Stimulated activated CD4-positive, alpha-beta T cell treated with anti-CD3 and anti-CD28 coated beads, TNF-alpha, amount 100 ng/mL, for 4 hours (primary cell): Measurements from ENCODE around the gene PANK1.

ENCODE experiments used
- DNase-seq, 3 experiments: peaks; one replicate each; pipeline ENCODE4 v3.0.0-alpha.2; 2020; ENCODE audit warnings: low read depth in 3 of 3

The PANK1 gene

DNA sequence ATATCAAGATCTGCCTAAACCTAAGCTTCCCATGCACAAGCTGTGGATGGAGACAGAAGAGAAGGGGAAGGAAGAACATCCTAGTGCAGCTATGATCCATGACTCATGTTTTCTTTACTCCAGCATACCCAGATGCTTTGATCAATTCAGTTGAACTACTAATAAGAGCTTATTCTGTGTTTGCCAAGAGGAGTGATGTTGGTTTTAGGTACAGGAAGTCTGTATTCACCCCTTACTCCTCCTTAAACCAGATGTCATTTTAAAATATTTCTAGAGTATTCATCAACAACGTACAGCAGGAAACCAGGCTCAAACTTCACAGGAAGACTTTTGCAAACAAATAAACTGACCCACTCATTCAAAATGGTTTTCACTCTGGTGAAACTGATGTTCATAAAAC lies 29.2 kb downstream of the PANK1 start:
- no peak for DNase-seq

DNA sequence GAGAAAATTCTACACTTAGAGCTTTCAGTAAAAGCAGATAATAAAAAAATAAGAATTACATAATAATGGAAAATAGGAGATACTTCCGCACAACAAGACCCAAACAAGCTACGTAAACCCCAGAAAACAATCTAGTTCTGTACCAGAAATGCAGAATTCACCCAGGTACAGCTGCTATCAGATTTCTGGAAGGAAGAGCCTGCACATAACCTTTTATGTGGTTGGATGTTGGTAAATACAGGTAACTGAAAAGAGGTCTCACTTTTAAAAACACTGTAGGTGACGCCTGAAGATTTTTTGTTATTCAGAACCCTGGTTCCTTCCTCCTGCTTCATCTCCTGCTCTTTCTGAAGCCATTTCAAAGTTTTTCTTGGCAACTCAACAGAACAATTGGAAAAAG lies 29.9 kb downstream of the PANK1 start:
- no peak for DNase-seq

DNA sequence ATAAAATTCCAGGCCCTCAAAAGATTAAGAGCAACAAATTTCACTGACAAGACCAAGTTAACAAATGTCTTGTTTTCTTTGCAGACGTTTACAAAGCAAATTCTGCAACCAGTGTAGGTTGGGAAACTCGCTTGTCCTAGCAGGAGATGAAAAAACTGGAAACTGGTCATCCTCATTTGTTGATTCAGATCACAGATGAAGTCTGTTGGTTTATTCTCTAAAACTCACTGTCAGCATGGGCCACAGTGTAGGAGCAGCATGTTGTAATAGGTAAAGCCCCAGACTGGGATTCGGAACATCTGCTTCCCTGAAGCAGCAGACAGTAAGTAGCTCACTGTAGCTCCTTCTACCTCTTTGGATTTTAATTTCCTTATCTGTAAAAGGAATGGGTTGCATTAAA lies 31.5 kb downstream of the PANK1 start:
- no peak for DNase-seq

DNA sequence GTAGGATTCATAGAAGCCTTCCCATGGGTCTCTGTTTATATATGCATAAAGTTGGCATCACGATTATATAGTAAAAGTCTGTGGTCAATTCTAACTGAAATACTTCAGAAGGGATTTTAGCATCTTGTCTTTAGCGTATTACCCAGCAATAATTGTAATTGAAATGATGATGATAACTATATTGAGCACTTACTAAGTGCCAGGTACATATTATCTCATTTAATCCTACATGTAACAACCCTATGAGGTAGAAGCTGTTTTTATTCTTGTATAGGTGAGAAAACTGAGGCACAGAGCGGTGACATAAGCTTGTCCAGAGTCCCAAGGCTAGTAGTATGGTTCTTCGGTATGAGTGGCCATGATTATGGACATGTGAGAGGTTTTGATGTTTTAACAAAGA lies 33.8 kb downstream of the PANK1 start:
- no peak for DNase-seq

DNA sequence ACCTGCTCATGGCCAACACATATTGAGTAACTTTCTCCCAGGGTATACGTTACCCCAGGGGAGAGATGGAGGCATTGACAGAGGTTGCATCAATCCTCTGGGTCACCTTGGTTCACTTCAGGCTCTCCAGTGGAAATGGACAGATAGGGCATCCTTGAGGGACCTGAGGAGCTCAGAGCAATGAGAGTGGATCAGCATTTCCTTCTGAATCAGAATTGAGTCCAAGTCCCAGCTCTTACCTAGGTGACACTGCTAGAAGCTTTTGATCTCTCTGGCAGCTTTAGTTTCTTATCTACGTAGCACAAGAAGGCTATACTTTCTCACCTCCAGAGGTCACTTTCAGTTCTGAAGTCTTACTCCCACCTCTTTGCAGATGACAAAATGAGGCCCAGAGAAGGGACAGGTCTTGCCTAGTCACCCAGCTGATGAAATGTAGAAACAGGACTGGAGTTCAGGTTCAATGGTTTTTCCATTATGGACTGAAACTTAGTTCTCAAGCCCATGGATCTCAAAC lies 35.2 kb downstream of the PANK1 start:
- no peak for DNase-seq

DNA sequence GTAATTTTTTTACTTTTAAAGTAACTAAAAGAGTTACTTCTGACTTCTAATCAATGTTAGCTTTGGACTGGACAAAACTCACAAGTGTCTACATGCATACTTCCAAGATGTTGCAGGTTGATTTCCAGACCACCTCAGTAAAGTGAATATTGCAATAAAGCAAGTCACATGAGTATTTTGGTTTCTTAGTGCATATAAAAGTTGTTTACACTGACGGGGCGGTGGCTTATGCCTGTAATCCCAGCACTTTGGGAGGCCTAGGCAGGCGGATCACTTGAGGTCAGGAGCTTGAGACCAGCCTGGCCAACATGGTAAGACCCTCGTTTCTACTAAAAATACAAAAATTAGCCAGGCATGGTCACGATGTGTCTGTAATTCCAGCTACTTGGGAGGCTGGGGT lies 40.8 kb downstream of the PANK1 start:
- no peak for DNase-seq

DNA sequence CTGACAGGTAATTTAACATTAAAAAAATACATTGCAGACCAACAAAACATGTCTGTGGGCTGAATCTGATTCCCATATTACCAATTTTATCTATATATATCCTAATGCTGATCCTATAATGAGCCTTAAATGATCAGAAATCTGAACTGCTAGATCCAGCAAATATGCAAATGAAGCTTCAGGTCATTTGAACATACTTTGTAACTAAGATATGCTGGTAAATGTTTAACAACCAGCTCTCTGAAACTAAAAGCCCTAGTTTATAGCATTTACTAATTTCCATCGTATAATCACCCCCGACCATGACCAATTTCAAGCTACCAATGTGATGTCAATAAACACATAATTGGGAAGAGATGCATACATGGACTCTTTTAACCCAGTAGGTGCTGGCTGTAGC lies 42.1 kb downstream of the PANK1 start:
- no peak for DNase-seq

DNA sequence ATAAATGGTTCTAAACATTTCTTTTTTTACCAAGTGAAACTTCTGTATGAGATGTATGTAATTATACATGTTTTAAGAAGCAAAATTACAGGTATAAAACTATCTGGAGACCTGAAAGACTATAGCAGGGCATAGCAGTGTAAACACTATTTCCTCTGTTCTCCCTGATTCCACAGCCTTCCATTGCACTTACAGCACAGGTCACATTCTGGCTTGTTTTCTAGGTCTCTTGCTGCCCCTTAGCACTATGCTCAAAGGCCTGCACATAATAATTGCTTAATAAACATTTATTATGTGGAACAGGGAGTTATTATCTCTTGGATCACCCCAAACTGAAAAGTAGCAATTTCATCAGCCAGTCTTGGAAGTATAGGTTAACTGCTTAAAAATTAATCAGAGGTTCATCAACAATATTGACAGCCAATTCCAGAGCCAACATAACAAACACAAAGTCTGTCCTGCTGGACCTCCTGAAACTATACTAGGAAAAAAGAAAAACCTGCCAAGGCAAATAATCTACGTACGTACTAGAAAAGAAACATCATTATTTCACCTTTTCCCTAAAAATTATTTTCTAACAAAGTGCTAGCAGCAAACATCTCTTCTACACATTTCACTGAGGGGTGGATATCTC lies 43.2 kb downstream of the PANK1 start:
- no peak for DNase-seq

DNA sequence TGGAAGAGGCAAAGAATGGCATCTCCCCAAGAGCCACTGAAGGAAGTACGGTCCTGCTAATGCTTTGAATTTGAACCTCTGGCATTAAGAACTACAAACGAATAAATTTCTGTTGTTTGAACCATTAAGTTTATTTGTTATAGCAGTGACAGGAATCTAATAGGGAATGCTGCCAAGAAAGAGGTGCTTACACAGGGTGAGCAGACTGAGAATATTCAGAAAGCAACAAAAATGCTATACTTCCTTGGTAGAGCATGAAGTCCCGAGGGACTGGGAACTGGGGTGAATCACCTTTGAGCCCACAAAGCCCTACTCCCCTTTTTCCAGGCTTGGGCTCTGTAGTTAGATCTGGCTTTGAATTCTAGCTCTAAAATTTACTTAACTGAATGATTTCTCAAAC lies 45.0 kb downstream of the PANK1 start:
- no peak for DNase-seq

DNA sequence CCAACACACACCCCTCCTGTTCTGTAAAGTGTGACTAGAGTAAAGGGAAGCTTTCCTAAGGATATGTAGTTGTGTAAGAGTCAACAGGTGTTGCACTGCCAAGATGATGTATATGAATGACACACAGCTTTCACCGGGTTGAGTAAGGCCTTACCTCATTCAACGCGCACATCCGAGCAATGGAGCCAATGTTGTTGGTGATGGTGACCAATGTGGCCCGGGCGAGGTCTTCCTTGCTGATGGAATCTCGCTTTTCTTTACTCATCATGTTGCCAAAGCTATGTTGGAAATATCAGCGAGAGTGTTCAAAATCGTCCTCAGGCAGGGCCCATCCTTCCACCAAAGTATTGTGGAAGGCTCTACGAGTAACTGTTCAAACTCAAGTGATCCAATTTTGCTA lies 52.0 kb downstream of the PANK1 start:
- no peak for DNase-seq

DNA sequence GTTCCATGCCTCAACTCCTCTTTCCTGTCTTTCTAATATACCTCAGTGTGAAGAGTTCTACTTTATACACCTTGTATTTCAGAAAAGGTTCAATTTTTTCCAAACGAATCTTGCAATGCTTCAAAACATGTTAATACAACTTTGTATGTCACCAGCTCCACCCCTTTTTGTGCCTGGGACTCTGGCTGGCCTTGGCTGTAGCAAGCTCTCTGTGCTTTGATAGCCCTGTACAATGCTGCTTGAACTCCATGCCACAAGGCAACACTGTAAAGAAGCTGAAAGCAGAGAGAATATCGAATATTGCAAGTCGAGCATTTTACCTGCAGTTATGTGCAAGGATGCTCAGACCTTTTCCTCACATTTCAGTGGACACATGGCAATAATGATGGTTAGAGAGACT lies 52.5 kb downstream of the PANK1 start:
- DNase-seq = no peak

DNA sequence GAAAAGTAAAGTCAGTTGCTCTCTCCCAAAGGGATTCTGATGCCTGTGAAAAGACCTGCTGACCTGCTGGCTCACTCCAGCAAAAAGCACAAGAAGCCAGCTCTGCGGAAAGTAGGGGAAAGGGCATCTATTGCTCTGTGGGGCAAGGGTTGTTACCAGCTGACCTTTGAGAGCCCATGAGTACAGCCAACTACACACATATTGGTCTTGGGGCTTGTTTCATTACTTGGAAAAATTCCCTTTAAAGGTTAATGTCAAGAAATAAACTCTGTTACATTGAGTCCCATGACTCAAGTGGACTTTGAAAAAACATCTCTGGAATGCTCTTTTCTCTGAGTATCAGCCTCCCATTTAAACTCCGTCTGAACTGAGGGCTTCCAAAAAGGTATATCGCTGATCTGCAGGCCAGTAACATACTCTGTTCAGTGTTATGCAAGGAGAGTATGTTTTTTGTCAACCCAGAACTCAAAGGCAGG lies 53.2 kb downstream of the PANK1 start:
- DNase-seq = no peak

DNA sequence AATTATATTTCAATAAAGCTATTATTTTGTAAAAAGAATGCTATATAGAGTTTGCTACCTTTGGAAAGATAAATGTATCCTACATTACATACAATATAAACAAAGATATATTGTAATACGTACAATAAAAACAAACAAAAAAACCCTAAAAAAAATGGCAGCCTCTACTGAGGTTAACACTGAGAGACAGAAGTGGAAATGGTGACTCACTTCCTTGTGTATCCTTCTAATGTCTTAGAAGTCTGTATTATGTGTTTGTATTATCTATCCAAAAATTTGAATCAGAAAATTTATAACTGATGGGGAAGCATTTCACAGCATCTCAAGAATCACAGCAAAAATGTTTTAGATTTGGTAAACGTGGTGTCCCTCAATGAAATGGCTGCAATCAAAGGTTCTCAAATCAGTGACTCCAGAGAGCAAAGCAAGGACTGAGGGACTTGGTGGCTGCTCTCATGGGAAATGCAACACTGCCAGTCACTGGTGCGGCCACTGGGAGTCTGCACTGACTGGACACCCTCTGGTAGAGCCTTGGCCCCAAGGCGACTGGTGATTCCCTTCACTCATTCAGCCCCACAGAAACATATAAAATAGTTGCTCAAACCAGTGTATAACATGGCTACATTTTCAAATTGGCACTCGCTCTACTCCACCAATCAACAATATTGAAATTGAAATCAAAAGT lies 53.8 kb downstream of the PANK1 start:
- DNase-seq = no peak

DNA sequence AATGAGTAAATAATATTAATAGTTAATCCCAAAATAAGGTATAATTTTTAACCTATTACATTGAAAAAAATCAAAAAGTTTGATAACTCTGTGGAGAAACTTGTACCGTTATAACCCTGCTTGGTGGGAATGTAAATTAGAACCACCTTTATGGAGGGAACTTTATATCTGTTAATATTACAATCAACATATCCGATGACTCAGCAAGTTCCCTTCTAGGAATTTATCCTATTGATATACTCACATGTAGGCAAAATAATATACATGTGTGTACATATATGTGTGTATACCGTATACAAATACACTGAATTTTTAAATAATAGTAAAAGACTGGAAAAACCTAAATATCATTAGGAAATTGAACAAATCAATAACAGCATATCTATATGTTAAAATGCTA lies 54.7 kb downstream of the PANK1 start:
- no peak for DNase-seq

DNA sequence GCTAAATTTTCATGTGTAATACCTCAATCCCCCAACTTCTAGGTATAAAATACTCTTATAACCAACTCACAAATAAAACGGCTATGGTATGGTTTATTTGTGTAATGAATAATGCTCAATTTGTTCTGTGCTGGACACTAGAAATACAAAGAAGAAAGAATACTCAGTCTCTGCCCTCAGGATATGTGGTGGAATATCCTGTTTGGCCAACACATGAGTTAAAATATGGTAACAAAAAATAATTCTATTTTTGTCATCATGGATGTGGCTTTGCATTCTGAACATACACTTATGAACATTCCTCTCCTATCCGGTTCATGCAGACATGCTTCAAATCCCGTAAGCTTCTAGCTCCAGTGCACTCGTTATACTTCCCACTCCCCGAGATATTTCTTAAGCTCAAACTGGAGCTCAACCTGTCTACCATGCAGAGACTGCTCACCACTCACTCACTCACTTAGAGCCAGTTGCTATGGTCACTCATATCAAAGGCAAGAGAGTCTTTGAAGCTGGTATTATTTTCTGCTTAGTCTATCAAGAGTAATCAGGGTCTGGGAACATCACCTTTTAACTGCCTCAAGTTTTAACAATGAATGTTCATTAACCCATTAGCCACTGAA lies 55.8 kb downstream of the PANK1 start:
- no peak for DNase-seq

DNA sequence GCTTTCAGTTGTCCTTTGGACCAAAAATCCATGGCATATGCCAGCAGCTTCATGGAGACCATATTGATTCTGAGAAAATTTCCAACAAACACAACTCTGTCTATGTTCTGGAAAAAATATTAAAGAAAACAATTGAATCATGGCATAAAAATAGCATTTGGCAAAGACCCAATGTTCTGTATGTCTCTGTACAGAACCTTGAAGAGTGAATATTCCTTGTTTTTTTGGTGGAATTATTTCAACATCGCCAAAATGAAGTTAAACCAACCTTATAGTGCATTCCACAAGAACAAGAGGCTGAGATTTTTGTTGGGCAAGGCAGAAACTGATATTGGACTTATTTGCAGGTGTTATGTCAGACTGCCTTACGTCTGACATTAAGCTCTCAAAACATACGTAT lies 56.4 kb downstream of the PANK1 start:
- DNase-seq = no peak

DNA sequence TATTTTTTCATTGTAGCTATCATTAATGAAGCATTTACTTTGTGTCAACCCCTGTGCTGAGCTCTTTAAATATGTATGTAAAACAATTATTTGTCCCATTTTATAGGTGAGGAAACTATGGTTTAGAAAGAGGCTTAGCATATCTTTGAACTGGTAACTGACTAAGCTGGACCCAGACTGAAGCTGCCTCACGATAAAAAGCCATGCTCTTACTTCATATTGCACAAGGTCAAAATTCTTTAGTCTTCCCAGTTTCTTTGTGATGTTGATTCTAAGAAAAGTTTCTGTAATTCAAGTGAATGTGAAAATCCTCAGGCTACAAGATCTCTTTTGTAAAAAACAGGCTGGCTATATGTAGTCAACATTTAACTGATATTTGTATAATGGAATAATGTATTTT lies 63.0 kb downstream of the PANK1 start:
- DNase-seq = no peak

DNA sequence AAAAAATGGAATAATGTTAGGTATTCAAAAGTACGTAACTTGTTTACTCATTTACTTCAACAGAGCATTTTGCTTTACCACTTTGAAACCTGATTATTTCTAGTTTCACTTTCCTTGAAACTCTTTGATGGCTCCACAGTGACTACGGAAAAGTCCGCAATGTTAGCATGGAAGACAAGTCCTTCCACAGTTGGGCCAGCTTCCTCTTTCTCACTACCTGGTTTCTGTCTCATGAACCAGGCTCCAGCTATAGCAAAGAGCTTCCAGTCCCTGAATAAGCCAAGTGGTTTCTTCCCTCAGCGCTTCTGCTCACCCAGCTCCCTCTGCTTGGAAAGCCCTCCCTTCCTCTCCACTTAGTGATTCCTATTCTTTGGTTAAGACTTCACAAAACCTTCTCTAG lies 64.8 kb downstream of the PANK1 start:
- DNase-seq = no peak

DNA sequence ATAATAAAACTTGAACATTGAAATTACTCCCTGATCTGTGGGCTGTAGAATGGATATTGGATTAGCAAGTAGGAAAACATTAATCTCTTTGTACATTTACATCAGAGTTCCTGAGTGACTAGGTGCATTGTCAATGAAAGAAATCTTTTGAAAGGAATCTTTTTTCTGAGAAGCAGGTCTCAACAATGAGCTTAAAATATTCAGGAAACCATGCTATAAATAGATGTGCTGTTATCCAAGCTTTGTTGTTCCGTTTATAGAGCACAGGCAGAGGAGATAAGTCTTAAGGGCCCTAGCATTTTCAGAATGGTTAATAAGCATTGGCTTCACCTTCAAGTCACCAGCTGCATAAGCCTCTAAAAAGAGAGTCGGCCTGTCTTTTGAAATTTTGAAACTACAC lies 68.3 kb downstream of the PANK1 start:
- DNase-seq = no peak

DNA sequence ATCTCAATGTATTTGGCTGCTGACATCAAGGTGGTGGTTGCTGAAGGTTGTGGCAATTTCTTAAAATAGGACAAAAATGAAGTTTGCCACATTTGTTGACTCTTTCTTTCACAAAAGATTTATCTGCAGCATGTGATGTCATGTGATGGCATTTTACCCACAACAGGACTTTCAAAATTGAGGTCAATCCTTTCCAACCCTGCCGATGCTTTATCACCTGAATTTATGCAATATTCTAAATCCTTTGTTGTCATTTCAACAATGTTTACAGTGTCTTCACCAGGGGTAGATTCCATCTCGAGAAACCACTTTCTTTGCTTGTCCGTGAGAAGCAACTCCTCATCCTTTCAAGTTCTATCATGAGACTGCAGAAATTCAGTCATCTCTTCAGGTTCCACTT lies 69.0 kb downstream of the PANK1 start:
- no peak for DNase-seq

DNA sequence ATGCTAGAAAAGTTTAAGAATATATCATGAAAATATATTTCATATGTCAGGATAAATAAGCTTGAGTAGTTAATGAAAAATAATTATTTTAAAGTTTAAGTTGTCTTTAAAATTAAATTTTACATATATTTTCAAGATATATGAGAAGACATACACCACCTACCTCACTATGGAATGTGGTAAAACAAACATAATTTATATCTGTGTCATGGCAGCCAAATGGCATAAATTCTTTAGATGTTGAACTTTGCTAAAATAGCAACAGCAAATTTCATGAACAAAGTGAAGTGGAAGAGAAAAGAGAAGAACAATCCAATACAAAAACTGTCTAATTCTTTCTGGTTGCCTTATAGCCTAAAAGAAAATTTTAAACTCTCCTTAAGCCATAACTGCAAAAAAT lies 70.0 kb downstream of the PANK1 start:
- DNase-seq = no peak

DNA sequence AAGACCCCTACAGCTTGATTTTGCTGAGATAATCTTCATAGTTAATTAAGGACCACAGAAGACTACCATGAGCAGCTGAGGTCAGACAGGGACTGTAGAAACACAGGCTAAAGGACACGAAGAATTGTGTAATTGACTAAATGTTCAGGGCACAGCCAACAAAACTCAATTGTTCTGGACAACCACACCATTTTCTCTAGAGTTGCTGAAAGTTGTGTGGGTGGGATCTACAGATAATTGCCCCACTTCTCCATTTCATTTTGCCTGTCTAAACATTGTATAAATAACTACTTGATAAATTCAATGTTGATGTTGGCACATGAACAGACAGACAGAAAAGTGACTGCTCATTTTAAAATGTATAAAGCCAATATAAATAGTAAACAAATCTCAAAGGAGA lies 70.7 kb downstream of the PANK1 start:
- no peak for DNase-seq

DNA sequence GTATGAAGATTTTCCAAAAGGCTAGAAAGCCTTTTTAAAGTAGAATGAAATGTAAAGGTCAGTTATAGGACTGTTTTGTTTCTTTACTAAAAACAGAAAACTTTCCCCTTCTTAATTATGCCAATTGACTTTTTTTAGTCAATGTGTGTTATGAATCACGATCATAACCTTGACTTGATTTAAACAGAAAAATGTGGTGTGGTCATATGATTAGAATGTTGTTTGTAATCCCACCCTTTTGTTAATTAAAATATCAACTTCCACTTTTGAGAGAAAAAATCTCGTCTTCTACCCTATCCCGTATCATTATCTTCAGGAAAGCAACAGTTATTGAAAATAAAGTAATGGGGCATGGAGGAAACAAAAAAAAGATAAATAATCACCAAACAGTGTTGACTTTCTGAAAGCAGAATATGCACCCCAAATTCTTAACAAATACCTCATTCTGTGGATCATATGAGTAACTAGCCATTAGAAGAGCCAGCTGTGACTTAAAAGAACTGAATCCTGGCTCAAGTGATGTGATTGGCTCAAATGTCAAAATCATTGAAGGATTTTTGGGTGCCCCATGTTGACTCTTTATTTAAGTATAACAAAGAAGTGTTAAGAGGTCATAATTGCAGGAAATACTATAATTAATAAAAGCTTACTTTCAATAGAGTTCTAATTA lies 77.3 kb downstream of the PANK1 start:
- DNase-seq = no peak
